GM18502 (cell line): ENCODE measurements around the gene DIPK1B.

Experiments
- ATAC-seq: cut with Tn5 transposase; IDR thresholded peaks from one replicate; pipeline ENCODE4 v1.9.1; 2021; ENCODE audit warnings: mild to moderate bottlenecking; ENCODE audit not compliant: unreplicated experiment, poor library complexity

The DIPK1B gene

DNA sequence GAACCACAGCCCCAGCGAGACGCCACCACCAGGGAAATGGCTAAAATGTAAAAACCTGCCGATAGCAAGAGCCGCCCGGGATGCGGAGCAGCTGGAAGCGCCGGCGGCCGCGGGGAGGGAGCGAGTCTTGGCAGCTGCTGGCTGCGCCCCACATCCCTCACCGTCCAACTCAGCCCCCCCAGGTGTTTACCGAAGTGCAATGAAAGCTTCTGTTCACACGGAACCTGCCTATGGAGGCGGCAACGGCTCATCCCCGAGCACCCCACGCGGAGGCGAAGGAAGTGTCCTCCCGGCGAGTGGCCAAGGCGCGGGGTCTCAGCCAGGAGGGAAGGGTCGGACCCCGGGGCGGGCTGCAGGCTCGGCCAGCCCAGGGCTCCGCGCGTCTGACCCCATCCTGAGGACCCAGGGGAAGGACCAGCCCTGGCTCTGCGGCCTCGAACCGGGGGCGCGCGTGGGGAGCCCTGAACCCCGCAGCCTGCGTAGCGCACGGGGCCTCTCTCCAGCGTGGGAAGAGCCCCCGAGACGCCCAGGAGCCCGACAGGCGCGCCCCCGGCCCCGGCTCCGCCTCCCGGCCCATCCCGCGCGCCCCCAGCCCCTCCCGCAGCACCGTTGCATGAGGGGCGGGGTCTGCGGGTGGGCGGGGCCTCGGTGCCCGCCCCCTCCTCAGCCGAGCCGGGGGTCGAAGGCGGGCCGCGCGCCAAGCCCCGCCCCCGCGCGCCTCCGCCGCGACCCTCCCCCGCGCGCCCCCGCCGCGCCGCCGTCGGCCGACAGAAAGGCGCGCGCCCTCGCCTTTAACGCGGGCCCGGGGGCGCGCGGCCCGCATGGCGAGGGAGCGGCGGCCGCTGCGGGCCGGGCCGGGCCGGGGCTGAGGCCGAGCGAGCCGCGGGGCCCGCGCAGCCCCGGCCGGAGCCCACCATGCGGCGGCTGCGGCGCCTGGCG lies at the start of gene DIPK1B:
Gene DIPK1B (plus strand): TSS at position 822 of the 939 bp plus-strand sequence. CDS start 94 bp downstream, at position 916.
- no peak for ATAC-seq

- ATAC-seq: no peak
Observed at GRCh38 chr9:136662656-136663581, 49.5 kb upstream of the DIPK1B start, which contains the start of gene EGFL7. Gene EGFL7, plus strand, starts transcription at chr9:136662916. Its CDS starts 5,367 bp downstream, at chr9:136668283.

- no peak for ATAC-seq
Observed at GRCh38 chr9:136664000-136664915, 48.1 kb upstream of the DIPK1B start.

- ATAC-seq: no peak
Observed at GRCh38 chr9:136665111-136665703, 47.2 kb upstream of the DIPK1B start.

DNA sequence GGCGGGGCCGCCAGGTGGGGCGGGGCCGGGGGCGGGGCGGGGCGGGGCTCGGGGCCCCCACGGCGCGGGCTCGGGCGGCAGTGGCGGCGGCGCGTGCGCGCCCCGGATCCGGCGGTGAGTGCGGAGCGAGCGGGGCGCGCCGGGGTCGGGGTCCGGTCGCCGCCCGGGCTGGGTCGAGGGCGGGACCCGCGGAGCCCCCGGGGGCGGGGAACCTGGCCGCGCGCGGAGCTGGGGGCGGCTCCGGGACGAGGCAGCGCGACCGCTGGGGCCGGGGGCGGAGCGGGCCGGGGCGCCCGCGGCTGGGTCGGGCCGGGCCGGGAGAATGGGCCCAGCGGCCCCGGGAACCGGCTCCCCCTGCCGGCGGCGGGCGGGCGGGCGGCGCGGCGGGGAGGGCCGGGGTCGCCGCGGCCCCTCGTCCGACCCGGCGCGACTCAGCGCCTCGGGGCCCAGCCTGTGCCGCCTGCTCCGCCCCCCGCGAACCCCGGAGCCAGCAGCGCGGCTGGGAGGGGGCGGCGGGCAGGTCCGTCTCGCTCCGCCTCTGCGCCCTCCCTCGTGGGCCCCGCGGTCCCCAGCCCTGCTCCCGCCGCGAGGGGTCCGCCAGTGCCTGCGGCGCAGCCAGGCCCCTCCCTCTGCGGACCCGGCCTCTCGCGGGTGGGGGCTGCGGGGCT lies 46.5 kb upstream of the DIPK1B start:
- ATAC-seq: no peak

GRCh38 chr9:136666372-136667213 lies 45.8 kb upstream of the DIPK1B start:
- ATAC-seq: no peak

DNA sequence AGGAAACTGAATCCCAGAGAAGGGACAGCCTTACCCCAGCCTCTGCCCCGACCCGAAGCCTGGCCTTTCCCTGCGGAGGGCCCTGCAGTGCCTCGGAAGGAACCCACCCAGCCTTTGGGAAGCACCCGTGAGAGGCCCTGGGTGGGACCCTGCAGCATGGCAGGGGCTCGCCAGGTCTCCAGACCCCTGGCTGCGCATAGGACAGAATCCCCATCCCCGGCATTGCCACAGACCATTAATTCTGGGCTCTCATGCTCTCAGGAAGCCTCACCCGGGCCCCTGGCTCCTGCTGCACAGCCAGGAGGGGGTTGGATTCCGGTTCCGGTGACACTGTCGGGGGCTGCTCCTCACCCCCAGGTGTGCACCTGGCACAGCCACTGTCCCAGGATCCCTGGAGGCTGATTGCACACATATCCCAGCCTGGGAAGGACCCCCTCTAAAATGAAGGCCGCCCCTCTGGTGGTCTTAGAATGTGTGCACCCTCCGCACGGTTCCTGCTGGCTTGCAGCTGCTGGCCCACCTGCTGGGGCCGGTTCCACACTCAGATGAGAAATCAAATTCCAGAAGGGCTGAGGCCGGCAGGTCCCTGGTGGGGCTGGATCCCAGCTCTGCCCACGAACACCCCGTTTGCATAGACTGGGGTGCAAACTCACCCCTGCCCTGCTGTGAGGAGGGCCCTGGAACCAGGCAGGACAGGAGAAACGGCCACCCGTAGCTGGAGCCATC lies 45.0 kb upstream of the DIPK1B start:
- no peak for ATAC-seq

DNA sequence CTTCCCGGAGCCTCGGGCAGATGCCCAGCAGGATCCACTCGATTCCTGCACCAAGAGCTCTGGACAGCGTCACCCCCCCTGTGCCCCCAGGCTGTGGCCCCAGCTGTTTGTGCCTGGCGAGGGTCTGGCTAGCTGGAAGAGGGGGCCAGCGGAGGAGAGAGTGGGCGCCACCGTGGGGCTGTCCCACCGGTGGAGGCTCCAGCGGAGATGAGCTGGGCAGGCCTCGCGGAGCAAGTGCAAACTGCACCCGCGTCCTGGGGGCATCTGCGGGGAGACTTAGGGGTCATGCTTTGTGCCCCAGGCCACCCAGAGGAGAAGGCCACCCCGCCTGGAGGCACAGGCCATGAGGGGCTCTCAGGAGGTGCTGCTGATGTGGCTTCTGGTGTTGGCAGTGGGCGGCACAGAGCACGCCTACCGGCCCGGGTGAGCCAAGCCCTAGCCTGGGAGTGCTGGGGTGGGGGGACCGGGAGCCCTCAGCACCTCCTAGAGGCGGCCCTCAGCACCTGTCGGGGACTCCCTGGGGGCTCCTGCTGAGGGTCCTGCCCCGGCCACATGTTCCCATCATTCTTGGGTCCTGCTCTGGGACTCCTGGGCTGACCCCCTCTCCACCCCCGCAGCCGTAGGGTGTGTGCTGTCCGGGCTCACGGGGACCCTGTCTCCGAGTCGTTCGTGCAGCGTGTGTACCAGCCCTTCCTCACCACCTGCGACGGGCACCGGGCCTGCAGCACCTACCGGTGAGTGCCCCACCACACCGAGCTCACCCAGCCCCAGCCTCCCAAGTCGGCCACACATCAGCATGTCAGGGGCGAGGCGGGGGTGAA lies 44.2 kb upstream of the DIPK1B start:
- ATAC-seq: no peak

DNA sequence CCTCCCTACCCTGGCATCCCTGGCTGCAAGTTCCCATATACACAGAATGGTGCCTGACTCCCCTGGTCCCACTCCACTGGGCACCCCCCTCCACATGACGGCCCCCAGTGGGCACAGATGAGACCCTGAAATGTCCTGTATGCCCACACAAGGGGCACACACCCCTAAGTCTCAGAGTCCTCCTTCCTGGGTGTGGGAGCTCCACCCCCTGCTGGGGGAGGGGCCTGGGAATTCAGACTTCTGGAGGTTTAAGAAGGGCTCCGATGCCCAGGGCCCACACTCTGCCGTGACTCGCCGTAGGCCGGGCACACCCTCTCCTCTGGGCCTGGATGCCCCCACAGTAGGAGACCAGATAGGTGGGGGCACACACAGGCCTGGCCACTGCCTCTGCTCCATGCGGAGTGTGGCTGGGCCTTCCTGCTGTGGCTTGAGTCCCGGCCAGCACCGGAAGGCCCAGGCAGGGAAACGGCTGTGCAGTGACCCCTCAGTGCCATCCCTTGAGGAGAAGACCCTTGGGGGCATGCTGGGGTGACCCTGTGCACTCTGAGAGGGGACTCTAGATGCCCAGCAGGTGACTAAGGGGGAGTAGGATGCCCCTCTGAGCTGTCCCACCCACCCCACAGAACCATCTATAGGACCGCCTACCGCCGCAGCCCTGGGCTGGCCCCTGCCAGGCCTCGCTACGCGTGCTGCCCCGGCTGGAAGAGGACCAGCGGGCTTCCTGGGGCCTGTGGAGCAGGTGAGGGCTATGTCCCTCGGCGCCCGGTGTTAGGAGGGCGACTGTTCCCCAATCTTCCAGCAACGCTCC lies 43.2 kb upstream of the DIPK1B start:
- ATAC-seq: no peak

DNA sequence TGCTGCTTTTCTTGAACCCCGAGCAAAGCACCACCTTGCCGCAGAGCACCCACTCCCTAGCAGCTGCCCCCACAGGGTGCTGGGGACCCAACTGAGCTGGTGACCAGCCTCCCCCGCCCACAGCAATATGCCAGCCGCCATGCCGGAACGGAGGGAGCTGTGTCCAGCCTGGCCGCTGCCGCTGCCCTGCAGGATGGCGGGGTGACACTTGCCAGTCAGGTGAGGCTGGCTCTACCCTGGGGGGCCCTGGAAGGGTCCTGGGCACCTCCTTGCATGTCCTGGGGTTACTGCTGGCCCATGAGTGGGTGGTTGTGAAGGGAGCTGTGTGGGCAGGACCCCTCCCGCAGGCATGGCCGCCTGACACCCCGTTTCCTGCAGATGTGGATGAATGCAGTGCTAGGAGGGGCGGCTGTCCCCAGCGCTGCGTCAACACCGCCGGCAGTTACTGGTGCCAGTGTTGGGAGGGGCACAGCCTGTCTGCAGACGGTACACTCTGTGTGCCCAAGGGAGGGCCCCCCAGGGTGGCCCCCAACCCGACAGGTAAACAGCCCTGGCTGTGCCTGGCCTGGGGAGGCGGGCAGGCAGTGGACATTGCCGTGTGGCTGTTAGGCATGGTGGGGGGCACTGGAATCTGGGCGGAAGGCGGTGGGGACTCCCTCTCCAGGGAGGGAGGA lies 42.4 kb upstream of the DIPK1B start:
- ATAC-seq: no peak

DNA sequence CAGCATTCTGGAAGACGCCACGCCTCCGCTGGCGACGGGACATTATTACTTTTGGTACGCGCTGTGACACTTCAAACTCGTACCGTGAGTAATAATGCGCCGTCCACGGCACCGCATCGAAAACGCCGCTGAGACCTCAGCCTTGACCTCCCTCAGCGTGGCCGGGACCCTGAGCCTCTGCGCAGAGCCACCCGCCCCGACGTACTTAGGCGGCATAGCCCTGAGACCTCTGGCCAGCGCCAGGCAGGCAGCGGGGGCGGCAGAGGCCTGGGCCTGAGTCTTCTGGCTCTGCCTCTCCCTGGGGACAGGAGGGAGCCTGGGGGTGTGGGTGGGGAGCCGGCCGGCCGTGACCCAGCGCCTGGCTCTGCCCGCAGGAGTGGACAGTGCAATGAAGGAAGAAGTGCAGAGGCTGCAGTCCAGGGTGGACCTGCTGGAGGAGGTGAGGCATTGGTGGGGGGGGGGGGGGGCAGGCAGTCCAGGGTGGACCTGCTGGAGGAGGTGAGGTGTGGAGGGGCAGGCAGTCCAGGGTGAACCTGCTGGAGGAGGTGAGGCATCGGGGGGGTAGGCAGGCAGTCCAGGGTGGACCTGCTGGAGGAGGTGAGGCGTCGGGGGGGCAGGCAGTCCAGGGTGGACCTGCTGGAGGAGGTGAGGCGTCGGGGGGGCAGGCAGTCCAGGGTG lies 41.7 kb upstream of the DIPK1B start:
- no peak for ATAC-seq

DNA sequence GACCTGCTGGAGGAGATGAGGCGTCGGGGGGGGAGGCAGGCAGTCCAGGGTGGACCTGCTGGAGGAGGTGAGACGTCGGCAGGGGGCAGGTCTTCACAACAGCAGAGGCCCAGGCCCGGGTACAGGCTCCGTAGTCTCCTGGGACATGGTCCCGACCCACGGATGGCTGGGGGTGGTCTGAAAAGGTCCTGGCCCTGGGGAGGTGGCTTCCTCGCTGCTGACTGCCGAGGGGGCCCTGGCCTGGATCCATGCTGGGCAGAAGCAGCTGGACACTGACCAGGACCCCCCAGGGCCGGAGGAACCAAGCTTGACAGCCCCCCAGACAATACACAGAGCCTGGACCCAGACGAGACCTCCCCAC lies 41.1 kb upstream of the DIPK1B start:
- no peak for ATAC-seq

- no peak for ATAC-seq
Observed at GRCh38 chr9:136671646-136672430, 40.5 kb upstream of the DIPK1B start.
